ENCODE results near the gene SIGLEC7. TPM values are rescaled to one million over a fixed set of nuclear protein-coding genes. Genes with fewer than 3 reads are reported as not detected.

SIGLEC7 gene
- total RNA-seq (not detected in 2 replicates), polyA plus RNA-seq (not detected in 2 replicates)

GRCh38 chr19:51142119-51142518, at the start of gene SIGLEC7:
SIGLEC7 (plus strand) TSS chr19:51142301; CDS start chr19:51142370, 69 bp downstream.
- TF ChIP-seq CTCF (IDR thresholded peaks at IDR 0.05; ENCODE audit: low read depth, low read length) = no peak
- Histone ChIP-seq H3K36me3 (no peaks in the 10 kb centered on the region), H3K27me3 (no peaks in the 10 kb centered on the region), H3K4me3 (no peak within 1 kb of the TSS), H3K9me3 (ENCODE audit: low read depth) (no peaks in the 10 kb centered on the region), H3K4me1 (ENCODE audit: low read depth) (no peaks in the 10 kb centered on the region), H3K27ac (no peak within 1 kb of the TSS)
- no peak for DNase-seq (ENCODE audit: low read depth in 1 of 2, low spot score in 1 of 2)

- H3K4me3 ChIP-seq = no peak overlapping the region
- no peak for TF ChIP-seq CTCF (IDR thresholded peaks at IDR 0.05; ENCODE audit: low read depth, low read length)
- H3K27me3 ChIP-seq = no peaks in the 10 kb centered on the region
- H3K27ac ChIP-seq = no peak overlapping the region
- H3K4me1 ChIP-seq (ENCODE audit: low read depth) = no peaks in the 10 kb centered on the region
- H3K36me3 ChIP-seq = no peaks in the 10 kb centered on the region
- no peak for DNase-seq (ENCODE audit: low read depth in 1 of 2, low spot score in 1 of 2)
- H3K9me3 ChIP-seq (ENCODE audit: low read depth) = no peaks in the 10 kb centered on the region
These were observed 49.0 kb upstream of the SIGLEC7 start for GRCh38 chr19:51093101-51093500.

GRCh38 chr19:51093510-51094345, 48.4 kb upstream of the SIGLEC7 start:
- H3K4me3 ChIP-seq = no peak overlapping the region
- no peaks in the 10 kb centered on the region for H3K36me3 ChIP-seq
- H3K27me3 ChIP-seq = no peaks in the 10 kb centered on the region
- TF ChIP-seq CTCF (IDR thresholded peaks at IDR 0.05; ENCODE audit: low read depth, low read length) = no peak
- no peak overlapping the region for H3K27ac ChIP-seq
- no peaks in the 10 kb centered on the region for H3K9me3 ChIP-seq (ENCODE audit: low read depth)
- H3K4me1 ChIP-seq (ENCODE audit: low read depth) = no peaks in the 10 kb centered on the region
- no peak for DNase-seq (ENCODE audit: low read depth in 1 of 2, low spot score in 1 of 2)

GRCh38 chr19:51094696-51095279, 47.3 kb upstream of the SIGLEC7 start:
- Histone ChIP-seq H3K27me3 (no peaks in the 10 kb centered on the region), H3K4me1 (ENCODE audit: low read depth) (no peaks in the 10 kb centered on the region), H3K27ac (no peak overlapping the region), H3K4me3 (no peak overlapping the region), H3K36me3 (no peaks in the 10 kb centered on the region), H3K9me3 (ENCODE audit: low read depth) (no peaks in the 10 kb centered on the region)
- peak; percentile 67 for TF ChIP-seq CTCF (IDR thresholded peaks at IDR 0.05; ENCODE audit: low read depth, low read length)
- peak; percentile 25 to 68 for DNase-seq (ENCODE audit: low read depth in 1 of 2, low spot score in 1 of 2)

- DNase-seq (ENCODE audit: low read depth in 1 of 2, low spot score in 1 of 2) = no peak
- no peak overlapping the region for H3K4me3 ChIP-seq
- no peaks in the 10 kb centered on the region for H3K4me1 ChIP-seq (ENCODE audit: low read depth)
- no peaks in the 10 kb centered on the region for H3K36me3 ChIP-seq
- H3K27ac ChIP-seq = no peak overlapping the region
- H3K27me3 ChIP-seq = no peaks in the 10 kb centered on the region
- peak; percentile 39 for TF ChIP-seq CTCF (IDR thresholded peaks at IDR 0.05; ENCODE audit: low read depth, low read length)
- no peaks in the 10 kb centered on the region for H3K9me3 ChIP-seq (ENCODE audit: low read depth)
These were observed 45.5 kb upstream of the SIGLEC7 start for GRCh38 chr19:51096473-51097165.
